Stomach smooth muscle (tissue), 2 donors: ENCODE measurements around the gene ARHGAP10.
A peak's percentile ranks its signal among the peaks of the same experiment; 100 is the strongest.

Source experiments
- H3K27ac ChIP-seq: one replicate; pipeline ENCODE4 v1.7.0; 2013; ENCODE audit warnings: mild to moderate bottlenecking, low read length, inconsistent platforms
- H3K27me3 ChIP-seq, 2 donors: one replicate each; pipeline ENCODE4 v1.7.0; 2013; ENCODE audit warnings: low read length in 2 of 2; ENCODE audit not compliant: insufficient read depth in 2 of 2, control insufficient read depth in 1 of 2
- H3K36me3 ChIP-seq, 2 donors: one replicate each; pipeline ENCODE4 v1.7.0; 2013; ENCODE audit warnings: low read length in 2 of 2; ENCODE audit not compliant: control insufficient read depth in 2 of 2, insufficient read depth in 2 of 2
- H3K4me1 ChIP-seq: one replicate; pipeline ENCODE4 v1.7.0; 2013; ENCODE audit warnings: low read length; ENCODE audit not compliant: control insufficient read depth, insufficient read depth
- H3K4me3 ChIP-seq, 2 donors: one replicate each; pipeline ENCODE4 v1.7.0; 2013; ENCODE audit warnings: low read length in 2 of 2
- H3K9ac ChIP-seq, 2 donors: one replicate each; pipeline ENCODE4 v1.7.0; 2013; ENCODE audit warnings: low read length in 2 of 2, mild to moderate bottlenecking in 1 of 2
- H3K9me3 ChIP-seq, 2 donors: one replicate each; pipeline ENCODE4 v1.7.0; 2013; ENCODE audit warnings: low read length in 2 of 2; ENCODE audit not compliant: control insufficient read depth in 2 of 2
- donor health status: healthy.
- donor health status: Pancreatic carcinoma.

ARHGAP10 gene

DNA sequence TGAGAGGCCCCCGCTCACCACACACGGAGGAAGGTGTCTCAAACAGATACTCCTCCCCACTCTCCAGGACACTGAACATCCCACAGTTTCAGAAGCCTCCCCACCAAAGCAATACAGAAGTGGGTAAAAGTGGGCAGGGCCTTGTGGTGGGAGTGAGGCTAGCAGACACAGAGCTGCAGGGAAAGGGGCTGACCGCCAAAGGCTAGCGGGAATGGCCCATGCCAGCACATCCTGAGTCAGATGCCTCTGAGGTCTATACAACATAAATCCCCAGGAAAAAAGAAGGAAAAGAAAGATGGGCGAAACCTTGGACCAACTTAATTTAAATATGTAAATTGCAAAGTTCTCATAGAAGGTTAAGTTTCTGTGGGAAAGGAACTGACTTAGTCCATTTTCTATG is 21.9 kb upstream of the ARHGAP10 start:
- Histone ChIP-seq H3K9ac (no peak overlapping the region), H3K4me1 (no peaks in the 10 kb centered on the region), H3K9me3 (no peaks in the 10 kb centered on the region), H3K27ac (no peak overlapping the region), H3K27me3 (no peaks in the 10 kb centered on the region), H3K36me3 (no peaks in the 10 kb centered on the region), H3K4me3 (no peak overlapping the region)

DNA sequence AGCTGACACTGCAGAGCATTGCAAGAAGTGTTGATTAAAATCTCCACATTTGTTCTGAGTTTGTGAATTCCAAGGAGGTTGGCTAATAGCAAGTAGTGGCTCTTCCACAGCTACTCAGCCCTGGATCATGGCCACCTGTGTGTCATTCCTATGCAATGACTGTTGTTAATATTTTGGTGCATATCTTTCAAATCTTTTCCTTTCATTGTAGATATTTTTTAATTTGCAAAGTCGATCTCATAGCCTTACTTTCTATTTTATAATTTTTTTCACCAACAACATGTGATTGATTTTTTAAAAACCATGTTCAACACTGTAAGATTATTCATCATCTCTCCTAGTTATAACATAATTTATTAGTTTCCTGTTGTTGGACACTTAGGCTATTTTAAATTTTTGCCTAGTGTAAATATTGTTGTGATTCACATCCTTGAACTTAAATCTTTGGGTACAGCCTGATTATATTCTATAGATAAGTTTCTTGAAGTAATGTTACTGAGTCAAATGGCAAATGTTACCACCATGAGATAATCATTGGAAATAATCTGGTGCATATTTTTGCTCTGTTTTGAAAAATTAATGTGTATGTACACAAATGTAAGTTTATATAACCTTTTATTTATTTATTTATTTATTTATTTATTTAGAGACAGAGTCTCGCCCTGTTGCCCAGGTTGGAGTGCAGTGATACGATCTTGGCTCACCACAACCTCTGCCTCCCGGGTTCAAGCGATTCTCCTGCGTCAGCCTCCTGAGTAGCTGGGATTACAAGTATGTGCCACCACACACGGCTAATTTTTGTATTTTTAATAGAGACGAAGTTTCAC is 17.1 kb upstream of the ARHGAP10 start:
- Histone ChIP-seq H3K4me1 (no peaks in the 10 kb centered on the region), H3K9me3 (no peaks in the 10 kb centered on the region), H3K27me3 (no peaks in the 10 kb centered on the region), H3K4me3 (no peak overlapping the region), H3K27ac (no peak overlapping the region), H3K36me3 (no peaks in the 10 kb centered on the region), H3K9ac (no peak overlapping the region)

DNA sequence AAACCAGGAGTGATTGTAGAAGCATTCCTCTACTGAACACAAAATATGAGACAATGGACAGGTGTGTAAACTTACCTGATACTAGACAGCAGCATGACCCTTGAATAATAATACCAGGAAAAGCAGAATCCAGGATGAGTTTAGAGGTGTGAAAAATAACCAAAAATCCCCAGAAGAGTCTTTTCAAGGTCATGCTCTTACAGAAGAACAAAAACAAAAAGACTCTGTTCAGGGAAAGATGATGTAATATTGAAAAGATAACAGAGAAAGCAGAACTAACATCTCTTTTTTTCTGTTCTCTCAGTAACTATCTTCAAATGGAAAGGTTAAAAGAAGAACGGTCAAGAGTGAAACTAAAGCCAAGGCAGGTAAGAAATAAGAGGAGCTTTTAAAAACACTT is 14.0 kb upstream of the ARHGAP10 start:
- H3K27ac ChIP-seq, result no peak overlapping the region
- H3K9me3 ChIP-seq, result no peaks in the 10 kb centered on the region
- no peaks in the 10 kb centered on the region for H3K4me1 ChIP-seq
- no peak overlapping the region for H3K9ac ChIP-seq
- no peaks in the 10 kb centered on the region for H3K27me3 ChIP-seq
- no peak overlapping the region for H3K4me3 ChIP-seq
- H3K36me3 ChIP-seq, result no peaks in the 10 kb centered on the region

DNA sequence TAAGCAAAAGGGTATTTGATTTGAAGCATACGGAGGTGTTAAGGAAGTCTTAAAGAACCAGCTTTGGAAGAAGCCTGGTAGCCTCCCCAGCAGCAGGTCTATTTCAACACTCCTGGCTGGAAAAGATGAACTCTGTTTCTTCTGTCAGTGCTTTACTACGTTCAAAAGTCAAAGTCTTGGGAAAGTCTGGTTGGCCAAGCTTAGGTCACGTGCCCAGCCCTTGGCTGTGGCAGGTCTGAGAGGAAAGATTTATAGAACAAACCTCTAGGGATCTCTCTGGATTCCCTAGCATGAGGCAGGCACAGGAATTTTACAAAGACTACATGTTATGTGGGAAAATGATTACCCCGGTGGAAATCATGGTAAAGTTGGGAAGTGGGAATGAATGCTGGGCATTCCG is 8.6 kb upstream of the ARHGAP10 start:
- no peak overlapping the region for H3K4me3 ChIP-seq
- no peaks in the 10 kb centered on the region for H3K27me3 ChIP-seq
- no peak overlapping the region for H3K9ac ChIP-seq
- no peaks in the 10 kb centered on the region for H3K4me1 ChIP-seq
- no peaks in the 10 kb centered on the region for H3K36me3 ChIP-seq
- H3K9me3 ChIP-seq, result no peaks in the 10 kb centered on the region
- H3K27ac ChIP-seq, result no peak overlapping the region

DNA sequence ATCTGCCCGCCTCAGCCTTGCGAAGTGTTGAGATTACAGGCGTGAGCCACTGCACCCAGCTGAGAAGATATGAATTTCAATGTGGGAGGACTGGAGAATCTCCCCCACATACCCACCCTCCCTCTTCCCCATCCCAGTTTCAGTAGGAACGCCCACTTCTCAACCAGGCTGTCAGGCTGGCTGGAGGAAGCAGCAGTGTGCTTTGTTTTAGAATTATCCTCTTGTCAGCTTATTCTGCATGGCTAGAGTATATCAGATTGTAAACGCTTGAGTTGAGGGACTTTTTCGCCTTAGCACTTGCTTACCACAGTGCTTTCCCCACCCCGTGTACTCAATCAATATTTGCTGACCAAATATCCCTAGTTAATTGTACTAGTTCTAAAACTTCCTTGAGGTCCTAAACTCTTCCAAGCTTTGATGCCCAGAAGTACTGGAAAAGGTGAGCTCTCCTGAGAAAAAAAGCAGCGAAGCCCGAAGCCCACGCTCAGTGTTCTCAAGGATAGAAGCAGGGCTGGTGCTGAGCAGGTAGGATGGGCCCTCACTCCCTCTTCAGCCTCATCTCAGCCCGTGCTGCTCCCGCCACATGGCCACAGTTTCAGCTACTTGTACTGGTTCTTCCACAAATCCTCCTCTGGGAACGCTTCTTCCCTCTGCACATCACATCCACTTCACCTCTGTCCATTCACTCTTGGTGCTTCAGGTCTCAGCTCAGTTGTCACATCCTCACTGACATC is 7.3 kb upstream of the ARHGAP10 start:
- Histone ChIP-seq H3K4me1 (no peaks in the 10 kb centered on the region), H3K27ac (no peak overlapping the region), H3K27me3 (no peaks in the 10 kb centered on the region)

DNA sequence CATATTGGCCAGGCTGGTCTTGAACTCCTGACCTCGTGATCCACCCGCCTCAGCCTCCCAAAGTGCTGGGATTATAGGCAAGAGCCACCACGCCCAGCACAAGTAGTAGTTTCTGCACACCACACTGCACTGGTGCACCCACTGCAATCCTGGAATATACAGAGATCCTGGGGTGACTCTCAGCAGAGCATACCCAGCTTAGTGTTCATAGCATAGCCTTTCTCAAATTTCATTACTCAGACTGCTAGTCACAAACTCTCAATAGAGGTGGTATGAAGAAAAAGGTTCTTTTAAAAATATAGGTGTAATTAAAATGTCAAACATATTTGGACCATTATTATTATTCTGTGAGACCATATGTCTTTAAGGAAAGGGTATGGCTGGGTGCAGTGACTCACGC is 6.2 kb upstream of the ARHGAP10 start:
- no peak overlapping the region for H3K9ac ChIP-seq
- no peaks in the 10 kb centered on the region for H3K9me3 ChIP-seq
- H3K4me1 ChIP-seq, result no peaks in the 10 kb centered on the region
- no peak overlapping the region for H3K4me3 ChIP-seq
- no peaks in the 10 kb centered on the region for H3K27me3 ChIP-seq
- no peak overlapping the region for H3K27ac ChIP-seq
- no peaks in the 10 kb centered on the region for H3K36me3 ChIP-seq

More for the DNA sequence above, 7.3 kb upstream of the ARHGAP10 start:
- no peaks in the 10 kb centered on the region for H3K9me3 ChIP-seq
- no peak overlapping the region for H3K4me3 ChIP-seq
- no peaks in the 10 kb centered on the region for H3K36me3 ChIP-seq
- no peak overlapping the region for H3K9ac ChIP-seq

DNA sequence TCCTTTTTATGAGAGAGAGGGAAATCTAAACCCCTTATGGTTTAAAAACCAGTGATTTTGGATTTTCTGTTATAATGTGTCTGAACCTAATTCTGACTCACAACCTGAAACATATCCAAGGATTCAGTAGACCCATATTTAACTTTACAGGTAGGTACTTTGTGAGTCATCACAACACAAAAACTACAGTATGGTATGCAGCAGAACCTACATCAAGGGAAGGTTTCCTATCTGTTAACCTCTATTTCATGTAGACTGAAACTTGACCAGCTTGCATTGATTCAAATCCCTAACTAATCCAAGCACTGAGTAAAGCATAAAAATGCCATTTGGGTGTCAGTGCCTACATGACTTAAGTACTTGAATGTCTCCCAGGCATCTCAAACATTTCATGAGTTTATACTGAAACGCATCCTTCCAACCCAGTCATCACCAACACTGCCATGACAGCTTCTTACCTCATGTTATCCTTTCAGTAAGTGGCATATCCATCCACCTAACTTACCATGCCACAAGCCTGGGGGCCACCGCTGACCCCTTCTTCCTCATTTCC is 4.3 kb upstream of the ARHGAP10 start:
- Histone ChIP-seq H3K36me3 (no peaks in the 10 kb centered on the region), H3K4me1 (peaks cover 2% of the 10 kb centered on the region), H3K9me3 (no peaks in the 10 kb centered on the region), H3K27ac (no peak overlapping the region), H3K9ac (no peak overlapping the region), H3K4me3 (no peak overlapping the region), H3K27me3 (no peaks in the 10 kb centered on the region)

DNA sequence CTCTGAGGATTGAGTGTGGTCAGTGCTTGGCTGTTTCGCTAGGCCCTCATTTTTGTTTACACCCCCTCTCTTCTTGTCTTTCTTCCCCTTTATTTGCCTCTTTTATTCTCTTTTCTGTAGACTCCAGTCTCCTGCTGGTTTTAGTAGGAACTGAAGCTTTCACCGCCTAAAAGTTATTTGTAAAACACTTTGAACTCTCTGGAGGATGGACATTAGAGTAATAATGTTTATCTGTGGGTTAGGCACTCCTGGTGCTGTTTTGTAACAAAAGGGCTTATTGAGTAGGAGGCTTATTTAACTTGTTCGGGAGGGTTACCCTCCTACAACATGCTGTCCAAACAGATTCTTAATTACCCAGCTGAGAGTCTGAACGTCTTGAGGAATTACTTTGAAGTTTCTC is 1.6 kb upstream of the ARHGAP10 start:
- H3K27me3 ChIP-seq, result no peaks in the 10 kb centered on the region
- peaks cover 8% of the 10 kb centered on the region for H3K4me1 ChIP-seq
- no peaks in the 10 kb centered on the region for H3K9me3 ChIP-seq
- H3K27ac ChIP-seq, result no peak overlapping the region
- H3K4me3 ChIP-seq, result no peak overlapping the region
- H3K36me3 ChIP-seq, result no peaks in the 10 kb centered on the region
- H3K9ac ChIP-seq, result no peak overlapping the region

DNA sequence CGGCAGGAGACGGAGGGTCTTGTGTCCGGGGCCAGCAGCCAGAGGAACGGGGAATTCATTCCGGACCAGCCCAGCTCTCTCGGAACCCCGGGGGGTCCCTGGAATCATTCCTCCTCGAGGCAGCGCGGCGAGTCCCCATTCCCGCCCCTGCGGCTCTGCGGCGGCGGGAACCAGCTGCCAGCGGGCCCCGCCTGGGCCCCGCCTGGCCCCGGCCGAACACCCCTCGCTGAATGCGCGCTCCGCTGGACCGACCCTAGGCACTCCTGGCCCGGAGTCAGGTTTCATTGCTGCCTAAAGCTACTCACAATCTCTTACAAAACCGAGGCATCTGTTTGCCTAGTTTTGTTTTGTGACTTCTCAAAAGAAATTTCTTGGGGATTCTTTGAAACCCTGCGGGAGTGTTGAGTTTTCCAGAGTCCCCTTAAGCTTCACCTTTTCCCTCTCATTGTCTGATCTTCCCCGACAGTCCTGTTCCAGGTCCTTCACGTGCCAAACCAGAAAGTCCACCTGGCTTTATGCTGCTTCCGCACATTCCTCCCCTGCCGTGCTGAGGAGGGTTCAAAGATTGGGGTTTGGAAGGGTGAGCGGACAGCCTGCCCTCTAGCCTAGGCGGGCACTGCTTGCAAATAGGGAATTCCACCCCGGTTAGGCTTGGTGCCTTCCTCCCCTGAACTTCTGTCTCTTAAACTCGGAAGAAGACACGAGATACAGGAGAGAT is 789 bp downstream of the ARHGAP10 start:
- H3K36me3 ChIP-seq, result no peaks in the 10 kb centered on the region
- H3K9ac ChIP-seq, result peak overlapping the region; percentile 93
- peaks cover 13% of the 10 kb centered on the region for H3K4me1 ChIP-seq
- H3K4me3 ChIP-seq, result peak overlapping the region; percentile 97 to 98
- no peaks in the 10 kb centered on the region for H3K9me3 ChIP-seq
- peak overlapping the region; percentile 90 for H3K27ac ChIP-seq
- H3K27me3 ChIP-seq, result no peaks in the 10 kb centered on the region

DNA sequence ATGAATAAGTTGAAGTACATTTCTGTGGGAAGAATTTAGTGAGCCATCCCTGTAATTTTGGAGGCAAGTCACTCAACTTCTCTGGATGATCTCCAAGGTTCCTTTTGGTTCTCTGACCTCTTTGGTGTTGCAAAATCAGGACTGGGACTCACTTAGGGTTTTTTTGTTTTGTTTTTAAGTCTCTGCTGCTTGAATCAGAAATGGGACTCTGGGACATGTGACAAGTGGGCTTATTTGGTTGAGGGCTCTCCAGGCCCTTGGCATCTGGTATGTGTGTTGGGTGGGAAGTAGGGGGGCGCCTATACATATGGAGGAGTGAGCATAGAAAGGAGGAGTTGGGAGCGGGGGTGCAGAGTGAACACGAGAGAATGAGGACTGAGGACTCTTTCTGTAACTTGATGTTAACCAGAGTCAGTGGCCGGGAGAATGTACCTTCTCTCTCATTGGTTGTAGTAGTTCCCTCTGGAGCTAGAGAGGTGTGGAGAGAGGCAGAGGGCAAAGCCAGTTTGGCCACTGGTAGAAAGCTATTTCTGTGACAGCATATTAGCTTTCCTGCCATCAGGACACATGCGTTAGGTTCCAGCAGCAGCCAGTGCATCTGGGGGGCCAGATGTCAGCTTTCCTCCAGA is 1.9 kb downstream of the ARHGAP10 start:
- Histone ChIP-seq H3K9ac (peak overlapping the region; percentile 93), H3K4me3 (peak overlapping the region; percentile 97 to 98), H3K4me1 (peaks cover 13% of the 10 kb centered on the region)

More for the DNA sequence above, 1.9 kb downstream of the ARHGAP10 start:
- Histone ChIP-seq H3K27ac (peak overlapping the region; percentile 90), H3K36me3 (no peaks in the 10 kb centered on the region), H3K9me3 (no peaks in the 10 kb centered on the region), H3K27me3 (no peaks in the 10 kb centered on the region)
